GM12878 (cell line): ENCODE results near the gene ABCG5. TPM values are rescaled to one million over a fixed set of nuclear protein-coding genes. Genes with fewer than 3 reads are reported as not detected.

Experiments used
- ATAC-seq: fragments of 200-7000 bp; cut with Tn5 transposase; 3 replicates; pipeline ENCODE4 v1.9.1; 2020; ENCODE audit warnings: mild to moderate bottlenecking, moderate library complexity
- BruUV-seq: library from RNA; stranded (reverse); fragments of 400-500 nt; replicated peaks from 2 replicates; lab custom pipeline; 2021; lab: Mats Ljungman, UMichigan
- CTCF ChIA-PET: fragments of 300-600 bp; sonication (Branson Sonifier 250); formaldehyde crosslinking; extraction: SDS; loops from one replicate; lab custom pipeline; 2021; ENCODE audit warnings: inconsistent platforms; lab: Yijun Ruan, JAX
- POLR2A ChIA-PET: fragments of 350-600 bp; formaldehyde crosslinking; extraction: SDS; loops from one replicate; lab custom pipeline; 2021; ENCODE audit warnings: inconsistent platforms; lab: Charles Lee
- RAD21 ChIA-PET: fragments of 300-600 bp; sonication (Branson Sonifier 250); formaldehyde crosslinking; loops from one replicate; lab custom pipeline; 2023; ENCODE audit warnings: antibody characterized with exemption; ENCODE audit not compliant: unreplicated experiment; lab: Charles Lee
- SMC1A ChIA-PET: fragments of 300-600 bp; sonication (Branson Sonifier 250); formaldehyde crosslinking; loops from one replicate; lab custom pipeline; 2023; ENCODE audit not compliant: unreplicated experiment, uncharacterized antibody; lab: Charles Lee
- DNase-seq: peaks from one replicate; pipeline ENCODE4 v3.0.0-alpha.2; 2011; ENCODE audit warnings: low read depth, low spot score
- FAIRE-seq: peaks from 3 replicates; lab custom pipeline; 2011; peaks lifted over from hg19 to GRCh38; lab: Jason Lieb, UNC
- H2AFZ ChIP-seq: 2 replicates; pipeline ENCODE4 v1.6.0; 2011; ENCODE audit warnings: low read depth, low read length, control low read depth; ENCODE audit not compliant: control insufficient read depth
- H3K27ac ChIP-seq: 2 replicates; pipeline ENCODE4 v1.5.1; 2011; ENCODE audit warnings: control low read depth; ENCODE audit not compliant: control insufficient read depth, insufficient read depth
- H3K27me3 ChIP-seq, 2 experiments: replicated peaks in 1 of 2; 2 replicates each; pipeline versions ENCODE4 v1.6.0 to v1.6.1; 2011; ENCODE audit warnings: low read length in 1 of 2; ENCODE audit not compliant: control insufficient read depth in 2 of 2, insufficient read depth in 2 of 2
- H3K36me3 ChIP-seq, 2 experiments: 2 replicates each; pipeline ENCODE4 v1.5.1; 2011; ENCODE audit warnings: low read length in 1 of 2; ENCODE audit not compliant: control insufficient read depth in 2 of 2, insufficient read depth in 2 of 2
- H3K4me1 ChIP-seq: 2 replicates; pipeline ENCODE4 v1.6.1; 2011; ENCODE audit warnings: mild to moderate bottlenecking, low read length, moderate library complexity, mixed read lengths; ENCODE audit not compliant: control insufficient read depth, insufficient read depth
- H3K4me2 ChIP-seq: 2 replicates; pipeline ENCODE4 v1.6.0; 2011; ENCODE audit warnings: control low read depth; ENCODE audit not compliant: control insufficient read depth, insufficient read depth
- H3K4me3 ChIP-seq: fragments of 200-600 bp; sonication (generic); 2 replicates; pipeline ENCODE4 v1.5.1; 2016
- H3K79me2 ChIP-seq: 2 replicates; pipeline ENCODE4 v1.6.0; 2011; ENCODE audit warnings: low read length; ENCODE audit not compliant: control insufficient read depth, insufficient read depth
- H3K9ac ChIP-seq: 2 replicates; pipeline ENCODE4 v1.8.0; 2011; ENCODE audit warnings: low read length, control low read depth, mixed read lengths; ENCODE audit not compliant: control insufficient read depth, insufficient read depth
- H3K9me3 ChIP-seq: replicated peaks from 3 replicates; pipeline ENCODE4 v1.5.1; 2011; ENCODE audit warnings: mild to moderate bottlenecking, low read length; ENCODE audit not compliant: control insufficient read depth, insufficient read depth
- H4K20me1 ChIP-seq: 2 replicates; pipeline ENCODE4 v1.6.0; 2011; ENCODE audit not compliant: control insufficient read depth, insufficient read depth
- DPF2 ChIP-seq: fragments of 450-650 bp; IDR thresholded peaks from 2 replicates; pipeline ENCODE4 v1.6.1; 2017; ENCODE audit warnings: mild to moderate bottlenecking
- GABPA ChIP-seq: IDR thresholded peaks from 2 replicates; pipeline ENCODE4 v1.6.1; 2014; ENCODE audit warnings: antibody characterized with exemption, low read depth, mild to moderate bottlenecking, inconsistent platforms
- GATAD2B ChIP-seq: fragments of 450-650 bp; conservative IDR thresholded peaks from 2 replicates; pipeline ENCODE4 v1.6.1; 2017; ENCODE audit warnings: low read depth, mild to moderate bottlenecking, moderate library complexity
- HDAC2 ChIP-seq: fragments of 200-600 bp; sonication (generic); IDR thresholded peaks from 2 replicates; pipeline ENCODE4 v1.6.1; 2017
- KDM1A ChIP-seq: fragments of 200-600 bp; sonication (generic); IDR thresholded peaks from 2 replicates; pipeline ENCODE4 v1.6.1; 2016; ENCODE audit warnings: borderline replicate concordance
- MTA2 ChIP-seq: fragments of 450-650 bp; IDR thresholded peaks from 2 replicates; pipeline ENCODE4 v1.6.1; 2016; ENCODE audit warnings: low read depth, mild to moderate bottlenecking, moderate library complexity
- MYB ChIP-seq: fragments of 150-350 bp; IDR thresholded peaks from 2 replicates; pipeline ENCODE4 v1.6.1; 2014; ENCODE audit warnings: mild to moderate bottlenecking, low read depth, low read length, borderline replicate concordance
- MYC ChIP-seq: IDR thresholded peaks from 2 replicates; pipeline ENCODE4 v1.6.1; 2011; ENCODE audit warnings: mild to moderate bottlenecking, low read length, moderate library complexity, inconsistent platforms; ENCODE audit not compliant: insufficient read depth, insufficient replicate concordance, insufficient read length, severe bottlenecking
- NRF1 ChIP-seq: conservative IDR thresholded peaks from 2 replicates; pipeline ENCODE4 v1.6.1; 2011; ENCODE audit warnings: mild to moderate bottlenecking, low read depth, low read length, improper control_type of control experiment
- RAD21 ChIP-seq: IDR thresholded peaks from 2 replicates; pipeline ENCODE4 v1.6.1; 2011; ENCODE audit warnings: mild to moderate bottlenecking, low read depth, low read length, moderate library complexity; ENCODE audit not compliant: insufficient read depth
- STAT1 ChIP-seq: fragments of 450-650 bp; conservative IDR thresholded peaks from 2 replicates; pipeline ENCODE4 v1.6.1; 2014; ENCODE audit warnings: antibody characterized with exemption, mild to moderate bottlenecking
- TAF1 ChIP-seq: IDR thresholded peaks from 2 replicates; pipeline ENCODE4 v1.6.1; 2011; ENCODE audit warnings: mild to moderate bottlenecking, low read depth, low read length, borderline replicate concordance
- ZBED1 ChIP-seq: IDR thresholded peaks from 2 replicates; pipeline ENCODE4 v1.6.1; 2016; ENCODE audit warnings: borderline replicate concordance
- ZNF622 ChIP-seq: fragments of 450-650 bp; IDR thresholded peaks from 2 replicates; pipeline ENCODE4 v1.6.1; 2017; ENCODE audit warnings: mild to moderate bottlenecking, inconsistent platforms
- ZZZ3 ChIP-seq: IDR thresholded peaks from 2 replicates; pipeline ENCODE4 v1.6.1; 2011; ENCODE audit warnings: low read depth; ENCODE audit not compliant: control insufficient read depth, insufficient read length
- WGBS: methylation state at CpG from one replicate; pipeline ENCODE4 v1.1.6; 2016; ENCODE audit warnings: low lambda C conversion rate; ENCODE audit not compliant: insufficient replicate concordance, insufficient coverage; ENCODE audit errors: missing lambda C conversion rate; 5-methylcytosine and 5-hydroxymethylcytosine counted together
- in situ Hi-C: fragments of 300-500 bp; cut with MboI; formaldehyde crosslinking; loops from 9 replicates; pipeline ENCODE4 v1.14.3; 2018; ENCODE audit warnings: mixed read lengths
- intact Hi-C: fragments of 100-400 bp; cut with micrococcal nuclease; formaldehyde crosslinking; loops from one replicate; pipeline ENCODE4 v1.14.2; 2022; ENCODE audit not compliant: unreplicated experiment
- polyA plus RNA-seq, 11 experiments: library from polyadenylated mRNA; depleted of rRNA in 4 of 11; unstranded in 6 of 11; stranded (reverse) in 5 of 11; fragments of >200 nt; fragmentation: Nextera tagmentation in 4 of 11; fragmentation: Illumina TruSeq in 1 of 11; extraction: Ambion mirVana in 4 of 11; extraction: Trizol in 1 of 11; gene quantifications; 1 replicate in 1 of 11; 2 replicates in 10 of 11; pipeline versions ENCODE4 v1.2.1 to v1.2.3, GENCODE V29; 2011 to 2016; ENCODE audit warnings: inconsistent platforms in 2 of 11, missing spikeins in 2 of 11, low read depth in 1 of 11
- total RNA-seq, 4 experiments: library from RNA; depleted of rRNA in 3 of 4; stranded (reverse); fragments of >200 nt in 3 of 4; fragmentation: Illumina TruSeq in 1 of 4; extraction: Trizol in 1 of 4; gene quantifications; 2 replicates each; pipeline versions ENCODE4 v1.2.1 to v1.2.3, GENCODE V29; 2013 to 2021
- TF ChIP-seq, protein P1 (sequence below): IDR thresholded peaks from 2 replicates; pipeline ENCODE4 v1.6.1; 2011; ENCODE audit warnings: mild to moderate bottlenecking, low read depth, low read length, moderate library complexity; ENCODE audit not compliant: insufficient replicate concordance
- TF ChIP-seq, protein P2 (sequence below): fragments of 450-650 bp; IDR thresholded peaks from 2 replicates; pipeline ENCODE4 v1.6.1; 2017; ENCODE audit warnings: borderline replicate concordance

Gene ABCG5
- total and polyA plus RNA-seq, 10 of the 15 experiments (the other 5 are each of a cell fraction or from before 2014, with no cell fraction given): not detected

DNA sequence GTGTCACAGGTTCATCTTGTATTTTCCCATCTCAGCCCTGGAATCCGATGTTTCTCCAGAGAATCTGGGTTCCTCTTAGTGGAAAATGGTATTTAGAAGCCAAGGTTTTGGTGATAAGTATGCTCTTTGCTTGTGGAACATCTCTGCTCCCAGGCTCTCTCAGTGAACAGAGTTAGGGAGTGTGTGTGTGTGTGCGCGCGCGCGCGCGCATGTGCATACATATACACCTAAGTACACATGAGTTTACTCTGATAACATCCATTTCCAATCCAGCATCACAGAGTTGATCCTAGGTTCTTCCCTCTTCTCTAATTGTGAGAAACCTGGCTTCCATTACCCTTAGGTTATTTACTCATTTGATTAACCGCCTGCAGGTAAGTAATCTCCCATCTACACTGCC is 41.8 kb upstream of the ABCG5 start:
- no peaks in the 10 kb centered on the region for H3K4me1 ChIP-seq
- no peak overlapping the region for H3K4me2 ChIP-seq
- peaks cover 0 to 2% of the 10 kb centered on the region in 2 experiments; a peak in 1 of 4 replicates for H3K36me3 ChIP-seq
- DNase-seq (no peak), FAIRE-seq (no peak), ATAC-seq (no peak)
- no peaks in the 10 kb centered on the region for H3K9me3 ChIP-seq
- H4K20me1 ChIP-seq: no peaks in the 10 kb centered on the region
- no peak for TF ChIP-seq ZZZ3
- TF ChIP-seq ZNF622: no peak
- TF ChIP-seq TAF1: no peak
- no peak for TF ChIP-seq DPF2
- no peak for TF ChIP-seq MTA2
- no peak for TF ChIP-seq RAD21
- TF ChIP-seq, protein P1, sequence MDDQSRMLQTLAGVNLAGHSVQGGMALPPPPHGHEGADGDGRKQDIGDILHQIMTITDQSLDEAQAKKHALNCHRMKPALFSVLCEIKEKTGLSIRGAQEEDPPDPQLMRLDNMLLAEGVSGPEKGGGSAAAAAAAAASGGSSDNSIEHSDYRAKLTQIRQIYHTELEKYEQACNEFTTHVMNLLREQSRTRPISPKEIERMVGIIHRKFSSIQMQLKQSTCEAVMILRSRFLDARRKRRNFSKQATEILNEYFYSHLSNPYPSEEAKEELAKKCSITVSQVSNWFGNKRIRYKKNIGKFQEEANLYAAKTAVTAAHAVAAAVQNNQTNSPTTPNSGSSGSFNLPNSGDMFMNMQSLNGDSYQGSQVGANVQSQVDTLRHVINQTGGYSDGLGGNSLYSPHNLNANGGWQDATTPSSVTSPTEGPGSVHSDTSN: no peak
- TF ChIP-seq MYB: no peak
- TF ChIP-seq GATAD2B: no peak
- TF ChIP-seq HDAC2: no peak
- CTCF ChIA-PET: no interaction called here
- H2AFZ ChIP-seq: no peak overlapping the region
- in situ Hi-C loops: no loop called here
- RAD21 ChIA-PET: no interaction called here
- no peak overlapping the region for H3K9ac ChIP-seq
- no peaks in the 10 kb centered on the region; a peak in 1 of 4 replicates for H3K27me3 ChIP-seq
- H3K27ac ChIP-seq: no peak overlapping the region
- no peaks in the 10 kb centered on the region for H3K79me2 ChIP-seq
- intact Hi-C loops: no loop called here
- SMC1A ChIA-PET: no interaction called here
- no peak overlapping the region for H3K4me3 ChIP-seq
- WGBS: 78% methylated on average over 9 of the region's 9 CpGs
- no TSS peak for BruUV-seq
- POLR2A ChIA-PET: no interaction called here

DNA sequence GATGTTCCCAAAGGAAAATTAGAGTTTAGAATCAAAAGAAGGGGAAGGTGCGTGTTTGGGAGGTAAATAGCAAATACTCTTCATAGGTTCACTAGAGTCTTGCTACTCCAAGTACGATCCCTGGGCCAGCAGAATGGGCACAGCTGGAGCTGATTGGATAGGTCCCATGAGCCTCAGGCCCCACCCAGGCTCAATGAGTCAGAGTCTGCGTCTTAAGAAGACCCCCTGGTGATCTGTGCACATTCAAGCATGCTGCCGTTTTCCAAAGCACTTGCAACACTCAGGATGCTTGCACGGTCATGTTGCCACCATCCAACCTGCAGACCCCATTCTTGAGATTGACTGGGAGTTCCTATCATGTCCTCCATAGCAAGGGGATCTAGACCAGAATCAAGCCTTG is 40.6 kb upstream of the ABCG5 start:
- BruUV-seq: no TSS peak
- Histone ChIP-seq H3K4me1 (no peaks in the 10 kb centered on the region), H3K9me3 (no peaks in the 10 kb centered on the region), H3K79me2 (no peaks in the 10 kb centered on the region), H3K4me3 (no peak overlapping the region), H4K20me1 (no peaks in the 10 kb centered on the region), H3K27me3 (no peaks in the 10 kb centered on the region; a peak in 1 of 4 replicates), H3K36me3 (no peaks in the 10 kb centered on the region), H2AFZ (no peak overlapping the region), H3K27ac (no peak overlapping the region), H3K4me2 (no peak overlapping the region), H3K9ac (no peak overlapping the region)
- no peak for TF ChIP-seq KDM1A
- no peak for TF ChIP-seq ZBED1
- TF ChIP-seq MYC: no peak
- TF ChIP-seq, protein P2, sequence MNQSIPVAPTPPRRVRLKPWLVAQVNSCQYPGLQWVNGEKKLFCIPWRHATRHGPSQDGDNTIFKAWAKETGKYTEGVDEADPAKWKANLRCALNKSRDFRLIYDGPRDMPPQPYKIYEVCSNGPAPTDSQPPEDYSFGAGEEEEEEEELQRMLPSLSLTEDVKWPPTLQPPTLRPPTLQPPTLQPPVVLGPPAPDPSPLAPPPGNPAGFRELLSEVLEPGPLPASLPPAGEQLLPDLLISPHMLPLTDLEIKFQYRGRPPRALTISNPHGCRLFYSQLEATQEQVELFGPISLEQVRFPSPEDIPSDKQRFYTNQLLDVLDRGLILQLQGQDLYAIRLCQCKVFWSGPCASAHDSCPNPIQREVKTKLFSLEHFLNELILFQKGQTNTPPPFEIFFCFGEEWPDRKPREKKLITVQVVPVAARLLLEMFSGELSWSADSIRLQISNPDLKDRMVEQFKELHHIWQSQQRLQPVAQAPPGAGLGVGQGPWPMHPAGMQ: no peak
- TF ChIP-seq GABPA: no peak
- no peak for TF ChIP-seq STAT1
- TF ChIP-seq NRF1: no peak
- TF ChIP-seq, protein P1: no peak
- DNase-seq: no peak
- no peak for FAIRE-seq
- ChIA-PET RAD21 (no interaction called here), CTCF (no interaction called here), SMC1A (no interaction called here), POLR2A (no interaction called here)
- WGBS: 48% methylated on average over 5 of the region's 5 CpGs
- intact Hi-C loops (no loop called here), in situ Hi-C loops (no loop called here)
- no peak for ATAC-seq
